Skeletal muscle satellite cell (primary cell): ENCODE data around the gene TEAD3.

ENCODE experiments used
- H3K27me3 ChIP-seq: 2 replicates; pipeline ENCODE4 v1.7.0; 2013; ENCODE audit warnings: low read length; ENCODE audit not compliant: control insufficient read depth, insufficient read depth
- H3K36me3 ChIP-seq: 2 replicates; pipeline ENCODE4 v1.7.0; 2013; ENCODE audit warnings: mild to moderate bottlenecking, control low read depth, low read length; ENCODE audit not compliant: insufficient read depth
- H3K4me1 ChIP-seq: 2 replicates; pipeline ENCODE4 v1.7.0; 2013; ENCODE audit warnings: low read length; ENCODE audit not compliant: control insufficient read depth, insufficient read depth
- H3K4me2 ChIP-seq: 2 replicates; pipeline ENCODE4 v1.7.0; 2013; ENCODE audit warnings: mild to moderate bottlenecking, low read length
- H3K4me3 ChIP-seq: 2 replicates; pipeline ENCODE4 v1.7.0; 2013; ENCODE audit warnings: low read length
- H3K9ac ChIP-seq: 2 replicates; pipeline ENCODE4 v1.7.0; 2013; ENCODE audit warnings: mild to moderate bottlenecking, low read depth, low read length, moderate library complexity
- H3K9me3 ChIP-seq: replicated peaks from 2 replicates; pipeline ENCODE4 v1.7.0; 2013; ENCODE audit warnings: mild to moderate bottlenecking, control low read depth, low read length

The TEAD3 gene

DNA sequence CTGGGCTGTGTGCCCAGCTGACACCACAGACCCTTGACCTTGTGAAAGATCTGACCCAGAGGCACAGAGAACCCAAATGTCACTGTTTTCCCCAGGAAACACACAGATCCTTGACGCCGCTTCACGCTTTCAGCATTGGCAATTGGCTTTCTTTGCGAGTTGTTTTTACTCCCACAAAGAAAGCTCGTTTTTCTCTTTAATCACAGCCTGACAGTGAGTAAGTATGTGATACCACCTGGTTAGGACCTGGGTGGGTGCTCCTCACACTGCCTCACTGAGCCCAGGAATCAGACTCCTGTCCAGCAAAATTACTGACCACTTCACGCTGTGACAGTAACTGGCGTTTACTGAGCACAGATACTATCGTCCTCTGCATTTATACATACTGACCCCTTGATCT lies 15.7 kb downstream of the TEAD3 start:
- Histone ChIP-seq H3K9ac (no peak overlapping the region), H3K4me1 (peaks cover 19% of the 10 kb centered on the region)

DNA sequence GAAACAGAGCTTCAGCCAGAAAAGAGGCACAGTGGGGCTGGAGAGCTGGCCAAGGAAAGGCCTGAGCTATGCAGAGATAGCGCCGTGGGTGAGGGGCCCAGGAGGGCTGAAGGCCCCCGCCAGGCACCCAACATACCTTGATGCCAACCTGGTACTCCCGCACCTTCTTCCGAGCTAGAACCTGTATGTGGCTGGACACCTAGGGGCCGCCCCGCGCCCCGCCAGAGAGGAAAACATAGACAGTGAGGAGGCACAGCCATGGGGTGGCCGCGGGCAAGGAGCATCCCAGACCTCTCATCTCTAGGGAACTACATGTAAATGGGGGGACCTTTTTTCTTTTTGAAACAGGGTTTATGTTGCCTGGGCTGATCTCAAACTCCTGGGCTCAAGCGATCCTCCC lies 16.7 kb downstream of the TEAD3 start:
- no peak overlapping the region for H3K4me2 ChIP-seq
- H3K27me3 ChIP-seq = no peaks in the 10 kb centered on the region
- H3K36me3 ChIP-seq = peaks cover 78% of the 10 kb centered on the region
- H3K9me3 ChIP-seq = no peaks in the 10 kb centered on the region
- no peak overlapping the region for H3K4me3 ChIP-seq
- H3K4me1 ChIP-seq = peaks cover 9% of the 10 kb centered on the region
- H3K9ac ChIP-seq = no peak overlapping the region

More for the DNA sequence above, 15.7 kb downstream of the TEAD3 start:
- Histone ChIP-seq H3K36me3 (peaks cover 68% of the 10 kb centered on the region), H3K9me3 (no peaks in the 10 kb centered on the region), H3K27me3 (no peaks in the 10 kb centered on the region), H3K4me3 (no peak overlapping the region), H3K4me2 (no peak overlapping the region)

DNA sequence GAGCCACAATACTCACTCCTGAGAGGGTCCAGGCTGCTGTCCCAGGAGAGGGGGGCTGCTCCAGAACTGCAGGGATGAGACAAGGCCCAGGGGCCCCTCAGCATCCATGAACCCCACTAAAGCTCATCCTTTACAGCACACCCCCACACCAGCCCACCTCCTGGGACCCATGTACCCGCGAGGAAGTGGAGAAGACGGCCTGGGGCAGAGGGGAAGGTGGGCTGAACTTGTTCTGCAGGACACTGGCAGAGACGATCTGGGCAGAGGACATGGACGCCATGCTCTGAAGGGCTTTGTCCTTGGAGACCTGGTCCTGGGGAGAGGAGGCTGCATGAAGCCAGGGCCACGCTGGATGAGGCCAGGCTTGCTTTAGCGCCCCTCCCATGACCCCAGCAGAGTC lies 18.6 kb downstream of the TEAD3 start:
- Histone ChIP-seq H3K4me2 (no peak overlapping the region), H3K4me1 (no peaks in the 10 kb centered on the region), H3K27me3 (no peaks in the 10 kb centered on the region), H3K9ac (no peak overlapping the region), H3K4me3 (no peak overlapping the region), H3K9me3 (no peaks in the 10 kb centered on the region), H3K36me3 (peaks cover 76% of the 10 kb centered on the region)

DNA sequence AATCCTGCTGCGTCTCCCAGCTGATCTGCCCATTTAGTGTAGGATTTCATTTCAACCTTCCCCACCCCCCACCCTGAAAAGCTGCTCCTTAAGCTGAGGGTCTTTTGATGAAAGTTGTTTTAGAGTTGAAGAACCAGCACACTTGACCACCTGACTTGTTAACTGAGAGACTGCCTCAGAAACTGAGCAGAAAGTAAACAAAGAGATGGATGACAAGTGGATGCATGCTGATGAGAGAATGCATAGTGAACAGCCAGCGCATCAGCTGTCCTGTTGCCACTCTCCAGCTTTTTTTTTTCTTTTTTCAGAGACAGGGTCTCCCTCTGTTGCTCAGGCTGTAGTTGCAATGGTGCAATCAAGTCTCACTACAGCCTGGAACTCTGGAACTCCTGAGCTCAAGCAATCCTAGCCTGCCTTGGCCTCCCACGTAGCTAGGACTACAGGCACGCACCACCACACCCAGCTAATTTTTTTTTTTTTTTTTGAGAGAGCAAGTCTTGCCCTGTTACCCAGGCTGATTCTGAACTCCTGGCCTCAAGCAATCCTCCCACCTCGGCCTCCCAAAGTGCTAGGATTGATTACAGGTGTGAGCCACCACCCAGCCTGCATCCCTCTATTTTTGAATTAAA lies 19.2 kb downstream of the TEAD3 start:
- no peak overlapping the region for H3K4me3 ChIP-seq
- no peak overlapping the region for H3K4me2 ChIP-seq
- H3K36me3 ChIP-seq = peaks cover 76% of the 10 kb centered on the region
- no peaks in the 10 kb centered on the region for H3K27me3 ChIP-seq
- no peak overlapping the region for H3K9ac ChIP-seq
- H3K4me1 ChIP-seq = no peaks in the 10 kb centered on the region
- H3K9me3 ChIP-seq = no peaks in the 10 kb centered on the region

DNA sequence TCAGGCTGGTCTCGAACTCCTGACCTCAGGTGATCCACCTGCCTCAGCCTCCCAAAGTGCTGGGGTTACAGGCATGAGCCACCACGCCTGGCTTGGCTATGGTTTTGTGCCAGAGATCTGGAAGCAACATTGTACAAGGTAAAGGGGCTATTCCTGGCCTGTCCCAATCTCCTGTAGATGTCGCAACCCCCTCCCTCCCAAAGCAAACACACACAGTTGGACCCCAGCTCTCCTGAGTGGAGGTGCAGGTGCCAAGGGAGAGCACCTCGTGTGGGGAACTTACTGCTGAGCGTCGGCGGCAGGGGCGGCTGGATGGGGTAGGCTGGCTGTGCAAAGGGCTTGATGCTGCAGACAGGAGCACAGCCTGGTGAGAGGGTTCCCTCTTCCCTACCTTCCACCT lies 19.9 kb downstream of the TEAD3 start:
- H3K36me3 ChIP-seq = peaks cover 77% of the 10 kb centered on the region
- H3K9ac ChIP-seq = no peak overlapping the region
- no peaks in the 10 kb centered on the region for H3K9me3 ChIP-seq
- no peaks in the 10 kb centered on the region for H3K27me3 ChIP-seq
- no peak overlapping the region for H3K4me2 ChIP-seq
- H3K4me1 ChIP-seq = peaks cover 3% of the 10 kb centered on the region
- no peak overlapping the region for H3K4me3 ChIP-seq

DNA sequence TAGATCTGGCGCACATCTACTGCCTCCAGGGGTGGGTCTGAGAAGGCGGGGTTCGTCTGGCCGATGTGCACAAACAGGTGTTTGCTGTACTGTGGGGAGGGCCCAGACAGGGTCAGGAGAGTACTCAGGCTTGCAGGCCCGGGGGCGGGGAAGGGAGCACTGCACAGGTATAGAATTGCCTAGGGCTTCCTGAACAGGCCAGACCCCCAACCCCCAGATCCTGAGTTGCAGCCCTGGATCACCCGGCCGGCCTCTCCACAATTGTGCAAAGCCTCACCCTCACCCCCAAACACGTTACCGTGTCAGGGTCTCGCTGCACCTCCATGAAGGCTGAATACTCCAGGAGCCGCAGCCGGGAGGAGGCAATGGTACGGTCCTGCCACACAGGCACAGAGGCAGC lies 20.9 kb downstream of the TEAD3 start:
- Histone ChIP-seq H3K27me3 (no peaks in the 10 kb centered on the region), H3K36me3 (peaks cover 80% of the 10 kb centered on the region), H3K9ac (no peak overlapping the region), H3K4me3 (no peak overlapping the region), H3K4me2 (no peak overlapping the region), H3K9me3 (no peaks in the 10 kb centered on the region), H3K4me1 (peaks cover 13% of the 10 kb centered on the region)

DNA sequence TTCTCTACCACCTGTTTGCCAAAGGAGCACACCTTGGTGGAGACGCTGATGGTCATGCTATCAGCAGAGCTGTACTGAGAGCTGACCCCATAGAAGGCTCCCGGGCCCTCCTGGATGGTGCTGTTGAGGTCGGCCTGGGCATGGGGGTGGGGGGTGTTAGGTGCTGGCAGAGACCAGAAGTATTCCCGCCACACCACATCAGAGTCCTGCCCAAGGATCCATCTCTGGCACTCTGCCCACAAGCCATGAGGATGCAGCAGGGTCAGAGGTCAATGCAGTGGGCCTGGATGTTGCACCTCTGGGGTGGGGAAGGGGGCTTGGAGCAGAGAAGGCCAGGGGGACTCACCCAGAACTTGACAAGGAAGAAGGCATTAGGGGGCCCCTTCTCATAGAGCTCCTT lies 21.3 kb downstream of the TEAD3 start:
- Histone ChIP-seq H3K36me3 (peaks cover 82% of the 10 kb centered on the region), H3K4me3 (no peak overlapping the region), H3K9ac (no peak overlapping the region), H3K4me2 (no peak overlapping the region), H3K4me1 (peaks cover 18% of the 10 kb centered on the region), H3K9me3 (no peaks in the 10 kb centered on the region), H3K27me3 (no peaks in the 10 kb centered on the region)

DNA sequence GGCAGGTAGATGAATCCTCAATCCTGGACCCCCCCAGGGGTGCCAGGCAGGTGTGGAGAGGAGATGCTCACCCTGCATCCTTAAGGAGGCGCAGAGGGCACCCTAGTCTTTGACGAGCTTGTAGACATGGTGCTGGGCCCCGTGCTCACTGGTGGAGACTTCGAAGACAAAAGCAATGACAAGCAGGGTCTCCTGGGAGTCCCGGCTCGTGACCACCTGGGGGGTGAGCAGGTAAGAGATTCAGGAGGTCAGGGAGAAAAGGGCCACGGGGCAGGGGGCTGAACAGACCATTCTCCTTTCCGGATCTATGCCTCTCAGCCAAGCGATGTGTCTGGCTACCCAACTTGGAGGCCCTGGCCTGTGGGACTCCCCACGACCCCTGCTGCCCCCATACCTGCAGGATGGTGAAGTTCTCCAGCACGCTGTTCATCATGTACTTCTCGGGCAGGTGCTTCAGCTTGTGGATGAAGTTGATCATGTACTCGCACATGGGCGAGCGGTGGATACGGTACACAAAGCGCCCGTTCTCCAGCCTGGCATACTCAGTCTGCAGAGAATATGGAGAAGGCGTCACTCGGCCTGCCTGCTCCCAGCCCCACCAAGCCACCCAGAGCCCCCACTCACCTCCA lies 21.8 kb downstream of the TEAD3 start:
- peaks cover 23% of the 10 kb centered on the region for H3K4me1 ChIP-seq
- H3K27me3 ChIP-seq = no peaks in the 10 kb centered on the region
- no peak overlapping the region for H3K9ac ChIP-seq
- H3K4me2 ChIP-seq = no peak overlapping the region
- no peaks in the 10 kb centered on the region for H3K9me3 ChIP-seq
- peaks cover 83% of the 10 kb centered on the region for H3K36me3 ChIP-seq
- no peak overlapping the region for H3K4me3 ChIP-seq

DNA sequence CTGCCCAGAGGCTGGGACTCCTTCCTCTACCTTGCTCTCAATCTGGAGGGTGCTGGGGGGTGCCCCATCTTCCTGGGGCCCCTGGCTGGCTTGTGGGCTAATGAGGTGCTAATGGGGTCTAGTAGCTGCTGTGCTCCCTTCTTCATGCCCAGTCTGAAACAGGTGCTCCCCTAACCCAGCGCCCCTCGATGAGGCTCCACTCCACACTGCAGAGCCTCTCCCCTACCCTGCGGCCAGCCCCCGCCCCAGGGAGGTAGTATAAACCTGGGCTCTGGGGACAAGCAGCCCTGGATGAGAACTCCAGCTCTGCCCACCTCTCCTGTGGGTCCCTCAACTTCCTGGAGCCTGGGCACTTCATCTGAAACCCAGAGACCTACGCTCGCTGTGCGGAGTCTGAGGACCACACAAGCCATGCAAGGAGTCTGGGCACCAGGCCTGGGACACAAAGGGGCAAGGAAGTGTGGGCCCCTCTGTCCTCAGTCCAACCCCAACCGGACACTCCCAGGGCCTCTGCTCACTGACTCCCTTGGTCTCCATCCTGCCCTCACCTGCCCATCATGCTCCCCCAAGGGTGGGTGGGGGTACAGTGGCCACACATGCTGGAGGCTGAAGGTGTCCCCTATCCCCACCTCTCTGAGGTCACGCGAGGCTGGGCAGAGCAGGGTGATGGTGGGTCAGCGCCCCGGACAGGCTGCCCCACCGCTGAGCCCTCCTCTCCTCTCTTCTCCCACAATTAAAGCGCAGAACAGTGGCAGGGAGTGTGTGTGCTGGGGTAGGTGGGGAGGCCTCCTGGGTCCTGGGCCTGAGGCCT lies 22.5 kb downstream of the TEAD3 start:
- H3K36me3 ChIP-seq = peaks cover 84% of the 10 kb centered on the region
- no peaks in the 10 kb centered on the region for H3K9me3 ChIP-seq
- no peak overlapping the region for H3K4me3 ChIP-seq
- H3K27me3 ChIP-seq = no peaks in the 10 kb centered on the region
- peaks cover 25% of the 10 kb centered on the region for H3K4me1 ChIP-seq
- H3K9ac ChIP-seq = no peak overlapping the region
- H3K4me2 ChIP-seq = no peak overlapping the region

DNA sequence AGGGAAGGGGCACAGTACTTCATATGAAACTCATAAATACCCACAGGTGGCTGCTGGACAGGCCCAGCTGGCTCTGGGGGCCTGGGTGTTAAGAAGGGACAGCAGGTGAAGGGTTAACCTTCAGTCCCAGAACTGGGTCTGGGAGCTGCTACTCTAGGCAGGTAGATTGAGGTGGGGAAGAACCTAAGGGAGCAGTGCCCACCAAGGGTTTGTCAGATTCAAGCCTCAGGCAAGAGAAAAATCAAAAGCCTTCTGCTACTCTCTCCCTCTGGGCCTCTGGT lies 23.1 kb downstream of the TEAD3 start:
- Histone ChIP-seq H3K9ac (no peak overlapping the region), H3K4me1 (peaks cover 25% of the 10 kb centered on the region), H3K9me3 (no peaks in the 10 kb centered on the region), H3K36me3 (peaks cover 86% of the 10 kb centered on the region), H3K4me3 (no peak overlapping the region), H3K4me2 (no peak overlapping the region), H3K27me3 (no peaks in the 10 kb centered on the region)

DNA sequence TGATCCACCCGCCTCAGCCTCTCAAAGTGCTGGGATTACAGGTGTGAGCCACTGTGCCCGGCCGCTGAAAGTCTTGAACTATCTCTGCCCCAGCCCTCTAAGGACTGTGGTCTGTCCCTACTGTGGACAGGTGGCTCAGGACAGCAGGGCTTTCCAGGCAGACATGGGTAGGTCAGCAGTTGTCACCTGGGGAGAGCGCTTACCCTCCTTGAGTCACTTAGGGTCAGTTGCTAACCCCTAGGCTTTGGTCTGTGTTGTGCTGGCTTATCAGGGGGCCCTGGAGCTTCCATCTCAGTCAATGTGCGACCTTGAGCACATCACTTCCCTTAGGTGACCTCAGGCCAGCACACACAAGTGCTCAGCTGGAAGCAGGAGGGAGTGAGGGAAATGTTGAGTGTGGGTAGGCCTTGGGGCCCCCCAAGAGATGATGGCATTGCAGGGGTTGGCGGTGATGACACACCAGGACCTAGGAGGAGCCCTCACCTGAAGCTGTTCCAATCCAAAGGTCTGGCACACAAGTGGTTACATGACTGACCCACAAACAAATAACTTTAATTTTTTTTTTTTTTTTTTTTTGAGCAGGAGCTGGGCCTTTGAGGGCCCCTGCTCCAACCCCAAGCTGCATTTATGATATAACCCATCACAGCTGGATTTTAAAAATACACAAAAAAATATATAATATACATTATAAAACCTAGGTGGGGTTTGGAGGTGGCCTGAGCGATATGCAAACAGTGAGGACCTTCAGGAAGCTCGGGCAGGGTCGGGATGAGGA lies 23.6 kb downstream of the TEAD3 start:
- Histone ChIP-seq H3K4me3 (no peak overlapping the region), H3K4me2 (no peak overlapping the region), H3K27me3 (no peaks in the 10 kb centered on the region), H3K36me3 (peaks cover 87% of the 10 kb centered on the region), H3K9ac (no peak overlapping the region), H3K4me1 (peaks cover 25% of the 10 kb centered on the region), H3K9me3 (no peaks in the 10 kb centered on the region)
